Measurements from ENCODE around the gene FBN2. TPM values are rescaled to one million over a fixed set of nuclear protein-coding genes. Genes with fewer than 3 reads are reported as not detected.

FBN2 gene
- total RNA-seq, 1 donor from 2014 or later = 6.6 TPM

GRCh38 chr5:128399111-128399510 lies 138.9 kb downstream of the FBN2 start:
- Mint-ChIP-seq H3K36me3 (ENCODE audit: insufficient read depth) (peaks cover 1% of the 10 kb centered on the region), H3K4me1 (ENCODE audit: low read depth) (peaks cover 1% of the 10 kb centered on the region), H3K27ac (no peak overlapping the region), H3K9me3 (ENCODE audit: low read depth) (peaks cover 7% of the 10 kb centered on the region), H3K27me3 (no peaks in the 10 kb centered on the region), H3K4me3 (ENCODE audit: low read depth) (no peak overlapping the region)
- no peak for DNase-seq (ENCODE audit: low spot score, unreplicated experiment)
- TF ChIP-seq CTCF (IDR thresholded peaks at IDR 0.05; ENCODE audit: unreplicated experiment) = no peak

GRCh38 chr5:128397876-128398275 lies 140.2 kb downstream of the FBN2 start:
- DNase-seq (ENCODE audit: low spot score, unreplicated experiment) = no peak
- H3K36me3 Mint-ChIP-seq (ENCODE audit: insufficient read depth) = peaks cover 1% of the 10 kb centered on the region
- H3K9me3 Mint-ChIP-seq (ENCODE audit: low read depth) = peaks cover 7% of the 10 kb centered on the region
- no peak for TF ChIP-seq CTCF (IDR thresholded peaks at IDR 0.05; ENCODE audit: unreplicated experiment)
- no peak overlapping the region for H3K4me3 Mint-ChIP-seq (ENCODE audit: low read depth)
- peaks cover under 1% of the 10 kb centered on the region for H3K4me1 Mint-ChIP-seq (ENCODE audit: low read depth)
- no peaks in the 10 kb centered on the region for H3K27me3 Mint-ChIP-seq
- no peak overlapping the region for H3K27ac Mint-ChIP-seq

- H3K27ac Mint-ChIP-seq = no peak overlapping the region
- no peak for TF ChIP-seq CTCF (IDR thresholded peaks at IDR 0.05; ENCODE audit: unreplicated experiment)
- DNase-seq (ENCODE audit: low spot score, unreplicated experiment) = no peak
- H3K9me3 Mint-ChIP-seq (ENCODE audit: low read depth) = peaks cover 4% of the 10 kb centered on the region
- H3K27me3 Mint-ChIP-seq = no peaks in the 10 kb centered on the region
- H3K36me3 Mint-ChIP-seq (ENCODE audit: insufficient read depth) = no peaks in the 10 kb centered on the region
- H3K4me3 Mint-ChIP-seq (ENCODE audit: low read depth) = no peak overlapping the region
- no peaks in the 10 kb centered on the region for H3K4me1 Mint-ChIP-seq (ENCODE audit: low read depth)
Observed at GRCh38 chr5:128395073-128395472, 143.0 kb downstream of the FBN2 start.

GRCh38 chr5:128384068-128384467 lies 154.0 kb downstream of the FBN2 start:
- no peak for TF ChIP-seq CTCF (IDR thresholded peaks at IDR 0.05; ENCODE audit: unreplicated experiment)
- peaks cover 6% of the 10 kb centered on the region for H3K9me3 Mint-ChIP-seq (ENCODE audit: low read depth)
- H3K4me1 Mint-ChIP-seq (ENCODE audit: low read depth) = no peaks in the 10 kb centered on the region

GRCh38 chr5:128380337-128380736 lies 157.7 kb downstream of the FBN2 start:
- Mint-ChIP-seq H3K4me1 (ENCODE audit: low read depth) (peaks cover 2% of the 10 kb centered on the region), H3K36me3 (ENCODE audit: insufficient read depth) (no peaks in the 10 kb centered on the region), H3K4me3 (ENCODE audit: low read depth) (no peak overlapping the region), H3K9me3 (ENCODE audit: low read depth) (no peaks in the 10 kb centered on the region), H3K27ac (no peak overlapping the region), H3K27me3 (no peaks in the 10 kb centered on the region)
- no peak for TF ChIP-seq CTCF (IDR thresholded peaks at IDR 0.05; ENCODE audit: unreplicated experiment)
- DNase-seq (ENCODE audit: low spot score, unreplicated experiment) = no peak

More at GRCh38 chr5:128384068-128384467, 154.0 kb downstream of the FBN2 start:
- H3K4me3 Mint-ChIP-seq (ENCODE audit: low read depth) = no peak overlapping the region
- H3K27ac Mint-ChIP-seq = no peak overlapping the region
- no peak for DNase-seq (ENCODE audit: low spot score, unreplicated experiment)
- H3K27me3 Mint-ChIP-seq = no peaks in the 10 kb centered on the region
- H3K36me3 Mint-ChIP-seq (ENCODE audit: insufficient read depth) = no peaks in the 10 kb centered on the region
